Stimulated activated effector memory CD8-positive, alpha-beta T cell treated with anti-CD3 and anti-CD28 coated beads, Interleukin-12 subunit alpha, Interleukin-12 subunit beta, amount 100 ng/mL, for 72 hours (primary cell): ENCODE measurements around the gene ITM2B.
"Not testable (repeated sequence)": the region's sequence is repeated elsewhere in the genome, so short reads cannot be mapped to it uniquely, and the experiment has no call there.

ENCODE experiments used
- ATAC-seq: fragments of 150-1000 bp; cut with Tn5 transposase; 2 replicates; pipeline ENCODE4 v1.10.0; 2021
- DNase-seq, 2 donors: peaks; one replicate each; pipeline ENCODE4 v3.0.0; 2021 to 2022; ENCODE audit warnings: low spot score in 2 of 2
- H3K27ac Mint-ChIP-seq: one replicate; pipeline ENCODE4 v1.8.0; 2022; ENCODE audit warnings: mild to moderate bottlenecking, mixed read lengths
- H3K36me3 Mint-ChIP-seq: one replicate; pipeline ENCODE4 v1.8.0; 2022; ENCODE audit warnings: mild to moderate bottlenecking, mixed read lengths
- H3K4me1 Mint-ChIP-seq: one replicate; pipeline ENCODE4 v1.8.0; 2022; ENCODE audit warnings: mixed read lengths
- H3K4me3 Mint-ChIP-seq: one replicate; pipeline ENCODE4 v1.8.0; 2022; ENCODE audit warnings: mild to moderate bottlenecking, mixed read lengths
- H3K9me3 Mint-ChIP-seq: one replicate; pipeline ENCODE4 v1.8.0; 2022; ENCODE audit warnings: mixed read lengths

Gene ITM2B

GRCh38 chr13:48233046-48233888, at the start of gene ITM2B:
Gene ITM2B, plus strand, starts transcription at chr13:48233206. Its CDS starts 155 bp downstream, at chr13:48233361.
- Mint-ChIP-seq H3K36me3 (peaks cover 8% of the 10 kb centered on the region), H3K9me3 (no peaks in the 10 kb centered on the region), H3K27ac (peak within 1 kb of the TSS; percentile 94), H3K4me3 (peak within 1 kb of the TSS; percentile 84), H3K4me1 (peaks cover 22% of the 10 kb centered on the region)
- peak; percentile 53 to 84 for DNase-seq
- peak; percentile 76 for ATAC-seq

GRCh38 chr13:48184260-48184659, 48.7 kb upstream of the ITM2B start:
- no peaks in the 10 kb centered on the region for H3K9me3 Mint-ChIP-seq
- no peak for DNase-seq
- no peak overlapping the region for H3K4me3 Mint-ChIP-seq
- H3K36me3 Mint-ChIP-seq: no peaks in the 10 kb centered on the region
- no peak overlapping the region for H3K27ac Mint-ChIP-seq
- H3K4me1 Mint-ChIP-seq: peaks cover 30% of the 10 kb centered on the region
- ATAC-seq: peak; percentile 32

GRCh38 chr13:48185018-48185417, 48.0 kb upstream of the ITM2B start:
- Mint-ChIP-seq H3K36me3 (no peaks in the 10 kb centered on the region), H3K4me3 (no peak overlapping the region), H3K9me3 (no peaks in the 10 kb centered on the region), H3K27ac (no peak overlapping the region), H3K4me1 (peaks cover 30% of the 10 kb centered on the region)
- ATAC-seq (no peak), DNase-seq (no peak)

GRCh38 chr13:48186722-48187121, 46.3 kb upstream of the ITM2B start:
- Mint-ChIP-seq H3K4me3 (no peak overlapping the region), H3K9me3 (no peaks in the 10 kb centered on the region)

GRCh38 chr13:48188131-48188530, 44.9 kb upstream of the ITM2B start:
- Mint-ChIP-seq H3K4me3 (no peak overlapping the region), H3K9me3 (no peaks in the 10 kb centered on the region), H3K36me3 (no peaks in the 10 kb centered on the region), H3K4me1 (peaks cover 30% of the 10 kb centered on the region), H3K27ac (no peak overlapping the region)
- DNase-seq (no peak), ATAC-seq (no peak)

More at GRCh38 chr13:48186722-48187121, 46.3 kb upstream of the ITM2B start:
- peaks cover 30% of the 10 kb centered on the region for H3K4me1 Mint-ChIP-seq
- DNase-seq (no peak), ATAC-seq (no peak)
- no peak overlapping the region for H3K27ac Mint-ChIP-seq
- H3K36me3 Mint-ChIP-seq: no peaks in the 10 kb centered on the region

GRCh38 chr13:48188601-48189000, 44.4 kb upstream of the ITM2B start:
- peaks cover 30% of the 10 kb centered on the region for H3K4me1 Mint-ChIP-seq
- H3K27ac Mint-ChIP-seq: no peak overlapping the region
- no peaks in the 10 kb centered on the region for H3K9me3 Mint-ChIP-seq

GRCh38 chr13:48189171-48189570, 43.8 kb upstream of the ITM2B start:
- Mint-ChIP-seq H3K4me3 (no peak overlapping the region), H3K9me3 (no peaks in the 10 kb centered on the region), H3K4me1 (peaks cover 25% of the 10 kb centered on the region), H3K36me3 (no peaks in the 10 kb centered on the region), H3K27ac (no peak overlapping the region)
- no peak for DNase-seq
- no peak for ATAC-seq

More at GRCh38 chr13:48188601-48189000, 44.4 kb upstream of the ITM2B start:
- Mint-ChIP-seq H3K36me3 (no peaks in the 10 kb centered on the region), H3K4me3 (no peak overlapping the region)
- no peak for DNase-seq
- no peak for ATAC-seq

GRCh38 chr13:48192411-48192935, 40.5 kb upstream of the ITM2B start:
- H3K27ac Mint-ChIP-seq: no peak overlapping the region
- peaks cover 9% of the 10 kb centered on the region for H3K4me1 Mint-ChIP-seq
- ATAC-seq: no peak

GRCh38 chr13:48194379-48194754, 38.6 kb upstream of the ITM2B start:
- no peaks in the 10 kb centered on the region for H3K36me3 Mint-ChIP-seq
- no peaks in the 10 kb centered on the region for H3K4me1 Mint-ChIP-seq
- H3K4me3 Mint-ChIP-seq: no peak overlapping the region
- DNase-seq (no peak), ATAC-seq (no peak)
- no peak overlapping the region for H3K27ac Mint-ChIP-seq
- no peaks in the 10 kb centered on the region for H3K9me3 Mint-ChIP-seq

More at GRCh38 chr13:48192411-48192935, 40.5 kb upstream of the ITM2B start:
- no peak for DNase-seq
- H3K9me3 Mint-ChIP-seq: no peaks in the 10 kb centered on the region
- no peaks in the 10 kb centered on the region for H3K36me3 Mint-ChIP-seq
- H3K4me3 Mint-ChIP-seq: no peak overlapping the region

- Mint-ChIP-seq H3K4me3 (no peak overlapping the region), H3K27ac (no peak overlapping the region)
- ATAC-seq: no peak
Measured at GRCh38 chr13:48199404-48199946, 33.5 kb upstream of the ITM2B start.

GRCh38 chr13:48201044-48201443, 32.0 kb upstream of the ITM2B start:
- ATAC-seq (no peak), DNase-seq (no peak)
- H3K36me3 Mint-ChIP-seq: no peaks in the 10 kb centered on the region
- H3K4me3 Mint-ChIP-seq: no peak overlapping the region
- no peak overlapping the region for H3K27ac Mint-ChIP-seq
- H3K4me1 Mint-ChIP-seq: peaks cover 6% of the 10 kb centered on the region
- no peaks in the 10 kb centered on the region for H3K9me3 Mint-ChIP-seq

More at GRCh38 chr13:48199404-48199946, 33.5 kb upstream of the ITM2B start:
- Mint-ChIP-seq H3K36me3 (no peaks in the 10 kb centered on the region), H3K4me1 (peaks cover 6% of the 10 kb centered on the region), H3K9me3 (no peaks in the 10 kb centered on the region)
- no peak for DNase-seq

GRCh38 chr13:48207207-48207606, 25.8 kb upstream of the ITM2B start:
- not testable (repeated sequence) for ATAC-seq, H3K9me3 Mint-ChIP-seq, DNase-seq, H3K27ac Mint-ChIP-seq, H3K4me3 Mint-ChIP-seq, H3K36me3 Mint-ChIP-seq, H3K4me1 Mint-ChIP-seq

GRCh38 chr13:48210178-48210577, 22.8 kb upstream of the ITM2B start:
- Mint-ChIP-seq H3K4me1 (peaks cover 10% of the 10 kb centered on the region), H3K27ac (no peak overlapping the region), H3K4me3 (no peak overlapping the region), H3K9me3 (no peaks in the 10 kb centered on the region), H3K36me3 (no peaks in the 10 kb centered on the region)
- DNase-seq (no peak), ATAC-seq (peak; percentile 100)

- Mint-ChIP-seq H3K27ac (no peak overlapping the region), H3K4me1 (peaks cover 13% of the 10 kb centered on the region), H3K36me3 (no peaks in the 10 kb centered on the region), H3K9me3 (no peaks in the 10 kb centered on the region), H3K4me3 (no peak overlapping the region)
- ATAC-seq (peak; percentile 78), DNase-seq (no peak)
Measured at GRCh38 chr13:48214519-48215121, 18.4 kb upstream of the ITM2B start.

GRCh38 chr13:48215511-48216203, 17.3 kb upstream of the ITM2B start:
- not testable (repeated sequence) for H3K4me3 Mint-ChIP-seq, H3K27ac Mint-ChIP-seq, H3K36me3 Mint-ChIP-seq, ATAC-seq, H3K9me3 Mint-ChIP-seq, DNase-seq
- peaks cover 23% of the 10 kb centered on the region for H3K4me1 Mint-ChIP-seq
